MCF 10A (cell line): Measurements from ENCODE around the gene PISD. TPM values are rescaled to one million over a fixed set of nuclear protein-coding genes. Genes with fewer than 3 reads are reported as not detected.
A peak's percentile ranks its signal among the peaks of the same experiment; 100 is the strongest.

Source experiments
- BruUV-seq: library from RNA; stranded (reverse); fragments of 400-500 nt; replicated peaks from 2 replicates; lab custom pipeline; 2021; lab: Mats Ljungman, UMichigan
- CTCF ChIA-PET: fragments of 300-600 bp; sonication (Branson Sonifier 250); formaldehyde crosslinking; extraction: SDS; loops from one replicate; lab custom pipeline; 2021; ENCODE audit warnings: antibody characterized with exemption, inconsistent platforms; lab: Yijun Ruan, JAX
- POLR2A ChIA-PET: fragments of 300-600, 350-650 bp; sonication (Branson Sonifier 250); formaldehyde crosslinking; extraction: SDS; loops from one replicate; lab custom pipeline; 2020; ENCODE audit warnings: antibody characterized with exemption, inconsistent platforms; lab: Yijun Ruan, JAX
- DNase-seq: peaks from one replicate; pipeline ENCODE4 v3.0.0-alpha.2; 2018; ENCODE audit not compliant: unreplicated experiment
- H3K27ac Mint-ChIP-seq: one replicate; pipeline ENCODE4 v1.8.0; 2022; ENCODE audit warnings: mild to moderate bottlenecking, low read depth, mixed read lengths; ENCODE audit not compliant: unreplicated experiment
- H3K27me3 Mint-ChIP-seq: one replicate; pipeline ENCODE4 v1.8.0; 2022; ENCODE audit warnings: mixed read lengths; ENCODE audit not compliant: insufficient read depth, unreplicated experiment
- H3K36me3 Mint-ChIP-seq: one replicate; pipeline ENCODE4 v1.8.0; 2022; ENCODE audit warnings: mild to moderate bottlenecking, moderate library complexity, mixed read lengths; ENCODE audit not compliant: insufficient read depth, unreplicated experiment
- H3K4me1 Mint-ChIP-seq: one replicate; pipeline ENCODE4 v1.8.0; 2022; ENCODE audit warnings: mixed read lengths; ENCODE audit not compliant: insufficient read depth, unreplicated experiment
- H3K4me3 Mint-ChIP-seq: one replicate; pipeline ENCODE4 v1.8.0; 2022; ENCODE audit warnings: mild to moderate bottlenecking, moderate library complexity, mixed read lengths; ENCODE audit not compliant: unreplicated experiment
- H3K9me3 Mint-ChIP-seq: one replicate; pipeline ENCODE4 v1.8.0; 2022; ENCODE audit warnings: mixed read lengths; ENCODE audit not compliant: unreplicated experiment
- intact Hi-C: fragments of 100-400 bp; cut with micrococcal nuclease; formaldehyde crosslinking; loops from 2 replicates; pipeline ENCODE4 v1.14.1; 2022
- total RNA-seq: library from RNA; stranded (reverse); gene quantifications from 2 replicates; pipeline ENCODE4 v1.2.3, GENCODE V29; 2022
- TF ChIP-seq, protein P1 (sequence below): fragments of 200-600 bp; IDR thresholded peaks from one replicate; pipeline ENCODE4 v1.8.0; 2022; ENCODE audit warnings: antibody characterized with exemption, mild to moderate bottlenecking; ENCODE audit not compliant: unreplicated experiment

PISD gene
- total RNA-seq, 1 experiment from 2014 or later = 48.2 TPM

DNA sequence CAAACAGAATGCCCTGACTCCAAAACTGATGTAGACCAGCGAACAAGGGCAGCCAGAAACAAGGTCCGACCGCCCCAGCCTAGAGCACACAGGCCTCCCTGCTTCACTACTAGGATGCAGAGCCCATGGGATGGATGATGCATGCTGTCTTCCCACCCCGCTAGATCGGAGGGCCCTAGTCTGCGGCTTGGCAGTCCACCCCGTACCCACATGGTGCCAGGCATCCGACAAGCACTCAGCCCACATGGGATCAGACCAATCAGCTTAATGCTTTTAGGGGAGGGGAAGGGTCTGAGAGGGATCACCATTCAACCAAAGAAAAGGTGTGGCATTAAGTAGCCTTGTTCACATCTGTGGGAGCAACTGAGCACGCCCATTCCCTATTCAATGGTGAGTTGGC, 30.6 kb downstream of the PISD start:
- TF ChIP-seq, protein P1, sequence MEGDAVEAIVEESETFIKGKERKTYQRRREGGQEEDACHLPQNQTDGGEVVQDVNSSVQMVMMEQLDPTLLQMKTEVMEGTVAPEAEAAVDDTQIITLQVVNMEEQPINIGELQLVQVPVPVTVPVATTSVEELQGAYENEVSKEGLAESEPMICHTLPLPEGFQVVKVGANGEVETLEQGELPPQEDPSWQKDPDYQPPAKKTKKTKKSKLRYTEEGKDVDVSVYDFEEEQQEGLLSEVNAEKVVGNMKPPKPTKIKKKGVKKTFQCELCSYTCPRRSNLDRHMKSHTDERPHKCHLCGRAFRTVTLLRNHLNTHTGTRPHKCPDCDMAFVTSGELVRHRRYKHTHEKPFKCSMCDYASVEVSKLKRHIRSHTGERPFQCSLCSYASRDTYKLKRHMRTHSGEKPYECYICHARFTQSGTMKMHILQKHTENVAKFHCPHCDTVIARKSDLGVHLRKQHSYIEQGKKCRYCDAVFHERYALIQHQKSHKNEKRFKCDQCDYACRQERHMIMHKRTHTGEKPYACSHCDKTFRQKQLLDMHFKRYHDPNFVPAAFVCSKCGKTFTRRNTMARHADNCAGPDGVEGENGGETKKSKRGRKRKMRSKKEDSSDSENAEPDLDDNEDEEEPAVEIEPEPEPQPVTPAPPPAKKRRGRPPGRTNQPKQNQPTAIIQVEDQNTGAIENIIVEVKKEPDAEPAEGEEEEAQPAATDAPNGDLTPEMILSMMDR = no peak
- BruUV-seq = no TSS peak
- CTCF ChIA-PET = interaction anchor here (0.5 to 2.8 kb wide), 7 partner anchors 11 to 1430 kb away, joined by 3 to 13 read pairs (median 3); no protein-coding TSS in a partner anchor
- POLR2A ChIA-PET = interaction anchor here (1.3 to 4.2 kb wide), 4 partner anchors 13 to 195 kb away, joined by 4 to 32 read pairs (median 9); partner anchors contain the start of gene PISD
- H3K9me3 Mint-ChIP-seq = no peaks in the 10 kb centered on the region
- peak overlapping the region; percentile 75 for H3K4me3 Mint-ChIP-seq
- no peak overlapping the region for H3K27ac Mint-ChIP-seq
- DNase-seq = no peak
- peaks cover 50% of the 10 kb centered on the region for H3K36me3 Mint-ChIP-seq
- H3K4me1 Mint-ChIP-seq = peaks cover 24% of the 10 kb centered on the region
- no peaks in the 10 kb centered on the region for H3K27me3 Mint-ChIP-seq
- intact Hi-C loops = loop anchor here (5.0 to 10.0 kb wide), 2 partner anchors 74 to 287 kb away; partner anchors contain the start of gene PATZ1

DNA sequence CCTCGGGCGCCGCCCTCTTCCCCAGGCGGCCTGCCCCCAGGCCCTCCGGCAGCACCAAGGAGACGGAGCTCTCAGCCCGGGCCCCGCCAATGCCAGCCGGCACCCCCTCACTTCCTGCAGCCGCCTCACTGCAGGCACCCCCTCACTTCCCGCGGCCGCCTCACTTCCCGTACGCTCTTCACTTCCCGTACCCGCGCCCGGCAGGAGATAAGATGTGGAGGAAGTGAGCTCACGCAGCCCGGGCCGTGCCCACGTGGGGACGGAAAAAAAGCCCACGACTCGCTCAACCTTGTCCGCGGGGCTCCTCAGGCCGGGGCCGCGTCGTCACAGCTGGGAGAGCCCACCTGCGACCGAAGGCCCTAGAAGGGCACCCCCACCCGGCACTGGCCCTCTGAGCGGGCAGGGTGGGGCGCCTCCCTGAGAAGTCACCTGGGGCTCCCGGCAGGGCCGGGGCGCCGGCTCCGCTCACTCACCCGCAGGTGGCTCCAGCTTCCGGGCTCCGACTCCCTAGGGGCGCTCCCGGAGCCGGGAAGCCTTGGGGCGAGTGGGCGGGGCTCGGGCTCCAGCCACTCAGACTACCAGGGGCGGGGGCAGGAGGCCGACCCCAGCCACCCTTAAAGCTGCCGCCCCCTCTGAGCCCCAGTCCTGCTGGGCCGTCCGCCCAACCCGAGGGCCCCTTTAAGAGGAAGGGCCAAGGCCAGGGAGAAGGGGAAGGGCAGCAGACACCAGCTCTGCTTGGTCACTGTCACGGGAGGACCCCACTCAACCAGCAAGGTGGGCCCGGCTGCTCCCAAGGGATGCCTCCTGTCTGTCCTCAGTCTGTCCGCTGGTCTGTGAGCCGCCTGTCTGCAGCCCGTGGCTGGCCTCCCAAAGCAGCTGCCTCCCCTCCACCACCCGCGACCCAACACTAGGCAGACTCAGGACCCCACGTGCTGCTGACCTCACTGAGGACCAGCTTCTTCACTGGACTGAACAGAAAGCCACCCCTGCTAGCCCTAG, 31.4 kb downstream of the PISD start:
- Mint-ChIP-seq H3K36me3 (peaks cover 57% of the 10 kb centered on the region), H3K4me1 (peaks cover 19% of the 10 kb centered on the region), H3K27ac (no peak overlapping the region), H3K9me3 (no peaks in the 10 kb centered on the region), H3K27me3 (no peaks in the 10 kb centered on the region), H3K4me3 (peak overlapping the region; percentile 75)
- DNase-seq = peak; percentile 70
- intact Hi-C loops = loop anchor here (5.0 to 10.0 kb wide), 2 partner anchors 73 to 286 kb away; partner anchors contain the start of gene PATZ1
- CTCF ChIA-PET = interaction anchor here (0.6 to 1.5 kb wide), 13 partner anchors 8 to 1429 kb away, joined by 3 to 7 read pairs (median 3); no protein-coding TSS in a partner anchor
- TF ChIP-seq, protein P1 = no peak
- BruUV-seq = no TSS peak
- POLR2A ChIA-PET = interaction anchor here (0.6 to 4.2 kb wide), 10 partner anchors 12 to 313 kb away, joined by 3 to 32 read pairs (median 6); partner anchors contain the start of gene PISD

DNA sequence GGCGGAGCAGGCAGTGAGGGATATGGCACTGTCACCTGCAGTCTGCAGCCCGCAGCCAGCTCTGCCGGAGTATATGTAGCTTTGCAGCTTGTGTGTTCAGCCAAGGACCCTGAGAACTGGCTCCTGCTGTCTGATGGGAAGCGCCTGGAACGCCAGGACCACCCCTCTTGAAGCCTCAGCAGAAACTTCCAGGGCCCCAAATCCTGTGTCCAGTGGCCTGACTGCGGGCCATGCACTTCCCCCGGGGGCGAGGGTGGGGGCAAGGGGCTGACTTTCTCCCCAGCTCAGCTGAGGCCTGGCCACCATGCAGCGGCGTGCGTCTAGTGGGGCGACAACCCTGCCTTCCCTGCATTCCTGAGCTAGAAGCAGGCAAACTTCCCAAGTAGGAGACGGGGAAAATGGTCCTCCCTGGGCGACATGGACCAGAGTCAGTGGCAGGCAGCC, 32.3 kb downstream of the PISD start:
- ChIA-PET CTCF (interaction anchor here (0.7 to 1.5 kb wide), 5 partner anchors 9 to 412 kb away, joined by 3 to 7 read pairs (median 4); no protein-coding TSS in a partner anchor), POLR2A (interaction anchor here (1.0 to 4.2 kb wide), 7 partner anchors 11 to 241 kb away, joined by 3 to 32 read pairs (median 6); partner anchors contain the start of gene PISD)
- DNase-seq = no peak
- Mint-ChIP-seq H3K36me3 (peaks cover 64% of the 10 kb centered on the region), H3K27ac (peak overlapping the region; percentile 92), H3K4me3 (peak overlapping the region; percentile 75), H3K9me3 (no peaks in the 10 kb centered on the region), H3K4me1 (peaks cover 17% of the 10 kb centered on the region), H3K27me3 (no peaks in the 10 kb centered on the region)
- TF ChIP-seq, protein P1 = no peak
- intact Hi-C loops = loop anchor here (5.0 to 10.0 kb wide), 2 partner anchors 72 to 285 kb away; partner anchors contain the start of gene PATZ1
- BruUV-seq = no TSS peak
